GM12878 (cell line): Measurements from ENCODE around the gene ZMYND19. TPM values are rescaled to one million over a fixed set of nuclear protein-coding genes. Genes with fewer than 3 reads are reported as not detected.
A peak's percentile ranks its signal among the peaks of the same experiment; 100 is the strongest.

Source experiments
- ATAC-seq: fragments of 200-7000 bp; cut with Tn5 transposase; 3 replicates; pipeline ENCODE4 v1.9.1; 2020; ENCODE audit warnings: mild to moderate bottlenecking, moderate library complexity
- BruUV-seq: library from RNA; stranded (reverse); fragments of 400-500 nt; replicated peaks from 2 replicates; lab custom pipeline; 2021; lab: Mats Ljungman, UMichigan
- CTCF ChIA-PET: fragments of 300-600 bp; sonication (Branson Sonifier 250); formaldehyde crosslinking; extraction: SDS; loops from one replicate; lab custom pipeline; 2021; ENCODE audit warnings: inconsistent platforms; lab: Yijun Ruan, JAX
- POLR2A ChIA-PET: fragments of 350-600 bp; formaldehyde crosslinking; extraction: SDS; loops from one replicate; lab custom pipeline; 2021; ENCODE audit warnings: inconsistent platforms; lab: Charles Lee
- RAD21 ChIA-PET: fragments of 300-600 bp; sonication (Branson Sonifier 250); formaldehyde crosslinking; loops from one replicate; lab custom pipeline; 2023; ENCODE audit warnings: antibody characterized with exemption; ENCODE audit not compliant: unreplicated experiment; lab: Charles Lee
- SMC1A ChIA-PET: fragments of 300-600 bp; sonication (Branson Sonifier 250); formaldehyde crosslinking; loops from one replicate; lab custom pipeline; 2023; ENCODE audit not compliant: unreplicated experiment, uncharacterized antibody; lab: Charles Lee
- DNase-seq: peaks from one replicate; pipeline ENCODE4 v3.0.0-alpha.2; 2011; ENCODE audit warnings: low read depth, low spot score
- FAIRE-seq: peaks from 3 replicates; lab custom pipeline; 2011; peaks lifted over from hg19 to GRCh38; lab: Jason Lieb, UNC
- H2AFZ ChIP-seq: 2 replicates; pipeline ENCODE4 v1.6.0; 2011; ENCODE audit warnings: low read depth, low read length, control low read depth; ENCODE audit not compliant: control insufficient read depth
- H3K27ac ChIP-seq: 2 replicates; pipeline ENCODE4 v1.5.1; 2011; ENCODE audit warnings: control low read depth; ENCODE audit not compliant: control insufficient read depth, insufficient read depth
- H3K27me3 ChIP-seq, 2 experiments: replicated peaks in 1 of 2; 2 replicates each; pipeline versions ENCODE4 v1.6.0 to v1.6.1; 2011; ENCODE audit warnings: low read length in 1 of 2; ENCODE audit not compliant: control insufficient read depth in 2 of 2, insufficient read depth in 2 of 2
- H3K36me3 ChIP-seq, 2 experiments: 2 replicates each; pipeline ENCODE4 v1.5.1; 2011; ENCODE audit warnings: low read length in 1 of 2; ENCODE audit not compliant: control insufficient read depth in 2 of 2, insufficient read depth in 2 of 2
- H3K4me1 ChIP-seq: 2 replicates; pipeline ENCODE4 v1.6.1; 2011; ENCODE audit warnings: mild to moderate bottlenecking, low read length, moderate library complexity, mixed read lengths; ENCODE audit not compliant: control insufficient read depth, insufficient read depth
- H3K4me2 ChIP-seq: 2 replicates; pipeline ENCODE4 v1.6.0; 2011; ENCODE audit warnings: control low read depth; ENCODE audit not compliant: control insufficient read depth, insufficient read depth
- H3K4me3 ChIP-seq: fragments of 200-600 bp; sonication (generic); 2 replicates; pipeline ENCODE4 v1.5.1; 2016
- H3K79me2 ChIP-seq: 2 replicates; pipeline ENCODE4 v1.6.0; 2011; ENCODE audit warnings: low read length; ENCODE audit not compliant: control insufficient read depth, insufficient read depth
- H3K9ac ChIP-seq: 2 replicates; pipeline ENCODE4 v1.8.0; 2011; ENCODE audit warnings: low read length, control low read depth, mixed read lengths; ENCODE audit not compliant: control insufficient read depth, insufficient read depth
- H3K9me3 ChIP-seq: replicated peaks from 3 replicates; pipeline ENCODE4 v1.5.1; 2011; ENCODE audit warnings: mild to moderate bottlenecking, low read length; ENCODE audit not compliant: control insufficient read depth, insufficient read depth
- H4K20me1 ChIP-seq: 2 replicates; pipeline ENCODE4 v1.6.0; 2011; ENCODE audit not compliant: control insufficient read depth, insufficient read depth
- ATF7 ChIP-seq: fragments of 450-650 bp; IDR thresholded peaks from 2 replicates; pipeline ENCODE4 v1.6.1; 2016; ENCODE audit warnings: low read depth, mild to moderate bottlenecking
- BMI1 ChIP-seq: fragments of 450-650 bp; IDR thresholded peaks from 2 replicates; pipeline ENCODE4 v1.6.1; 2016; ENCODE audit warnings: mild to moderate bottlenecking, moderate library complexity, borderline replicate concordance
- DPF2 ChIP-seq: fragments of 450-650 bp; IDR thresholded peaks from 2 replicates; pipeline ENCODE4 v1.6.1; 2017; ENCODE audit warnings: mild to moderate bottlenecking
- HDAC2 ChIP-seq: fragments of 200-600 bp; sonication (generic); IDR thresholded peaks from 2 replicates; pipeline ENCODE4 v1.6.1; 2017
- IKZF2 ChIP-seq, 2 experiments: fragments of 450-650 bp; IDR thresholded peaks; 2 replicates each; pipeline ENCODE4 v1.6.1; 2017; ENCODE audit warnings: mild to moderate bottlenecking in 2 of 2, moderate library complexity in 2 of 2
- IRF4 ChIP-seq: IDR thresholded peaks from 2 replicates; pipeline ENCODE4 v1.6.1; 2011; ENCODE audit warnings: low read depth, low read length
- KAT2A ChIP-seq: conservative IDR thresholded peaks from 2 replicates; pipeline ENCODE4 v1.6.1; 2011; ENCODE audit warnings: low read depth, low read length; ENCODE audit not compliant: control insufficient read depth
- KLF5 ChIP-seq: fragments of 450-650 bp; IDR thresholded peaks from 2 replicates; pipeline ENCODE4 v1.6.1; 2014; ENCODE audit warnings: mild to moderate bottlenecking; ENCODE audit not compliant: partially characterized antibody
- NBN ChIP-seq: fragments of 450-650 bp; IDR thresholded peaks from 2 replicates; pipeline ENCODE4 v1.6.1; 2016
- NFYA ChIP-seq: IDR thresholded peaks from 2 replicates; pipeline ENCODE4 v1.6.1; 2011; ENCODE audit warnings: low read depth, mild to moderate bottlenecking, low read length, improper control_type of control experiment, borderline replicate concordance
- NR2C1 ChIP-seq: fragments of 450-650 bp; IDR thresholded peaks from 2 replicates; pipeline ENCODE4 v1.6.1; 2017; ENCODE audit warnings: antibody characterized with exemption, mild to moderate bottlenecking, moderate library complexity
- NR2F1 ChIP-seq: fragments of 450-650 bp; conservative IDR thresholded peaks from 2 replicates; pipeline ENCODE4 v1.6.1; 2017; ENCODE audit warnings: mild to moderate bottlenecking
- POU2F2 ChIP-seq: IDR thresholded peaks from 3 replicates; pipeline ENCODE4 v1.6.1; 2011; ENCODE audit warnings: low read depth, mild to moderate bottlenecking, low read length, borderline replicate concordance
- RBBP5 ChIP-seq: fragments of 200-600 bp; sonication (generic); conservative IDR thresholded peaks from 2 replicates; pipeline ENCODE4 v1.6.1; 2016
- RFX5 ChIP-seq: IDR thresholded peaks from 2 replicates; pipeline ENCODE4 v1.6.1; 2011; ENCODE audit warnings: low read depth, low read length, improper control_type of control experiment
- STAT3 ChIP-seq: IDR thresholded peaks from 2 replicates; pipeline ENCODE4 v1.6.1; 2011; ENCODE audit warnings: low read depth, low read length, improper control_type of control experiment
- TBL1XR1 ChIP-seq: IDR thresholded peaks from 2 replicates; pipeline ENCODE4 v1.6.1; 2012; ENCODE audit warnings: low read depth, low read length, improper control_type of control experiment
- TCF3 ChIP-seq: IDR thresholded peaks from 2 replicates; pipeline ENCODE4 v1.6.1; 2012; ENCODE audit warnings: low read depth, mild to moderate bottlenecking, low read length, borderline replicate concordance; ENCODE audit not compliant: insufficient read depth
- WGBS: methylation state at CpG from one replicate; pipeline ENCODE4 v1.1.6; 2016; ENCODE audit warnings: low lambda C conversion rate; ENCODE audit not compliant: insufficient replicate concordance, insufficient coverage; ENCODE audit errors: missing lambda C conversion rate; 5-methylcytosine and 5-hydroxymethylcytosine counted together
- in situ Hi-C: fragments of 300-500 bp; cut with MboI; formaldehyde crosslinking; loops from 9 replicates; pipeline ENCODE4 v1.14.3; 2018; ENCODE audit warnings: mixed read lengths
- intact Hi-C: fragments of 100-400 bp; cut with micrococcal nuclease; formaldehyde crosslinking; loops from one replicate; pipeline ENCODE4 v1.14.2; 2022; ENCODE audit not compliant: unreplicated experiment
- polyA plus RNA-seq, 11 experiments: library from polyadenylated mRNA; depleted of rRNA in 4 of 11; unstranded in 6 of 11; stranded (reverse) in 5 of 11; fragments of >200 nt; fragmentation: Nextera tagmentation in 4 of 11; fragmentation: Illumina TruSeq in 1 of 11; extraction: Ambion mirVana in 4 of 11; extraction: Trizol in 1 of 11; gene quantifications; 1 replicate in 1 of 11; 2 replicates in 10 of 11; pipeline versions ENCODE4 v1.2.1 to v1.2.3, GENCODE V29; 2011 to 2016; ENCODE audit warnings: inconsistent platforms in 2 of 11, missing spikeins in 2 of 11, low read depth in 1 of 11
- total RNA-seq, 4 experiments: library from RNA; depleted of rRNA in 3 of 4; stranded (reverse); fragments of >200 nt in 3 of 4; fragmentation: Illumina TruSeq in 1 of 4; extraction: Trizol in 1 of 4; gene quantifications; 2 replicates each; pipeline versions ENCODE4 v1.2.1 to v1.2.3, GENCODE V29; 2013 to 2021
- TF ChIP-seq, protein P1 (sequence below): fragments of 450-650 bp; IDR thresholded peaks from 2 replicates; pipeline ENCODE4 v1.6.1; 2018; ENCODE audit warnings: mild to moderate bottlenecking, low read depth, moderate library complexity; ENCODE audit not compliant: partially characterized antibody

ZMYND19 gene
- total and polyA plus RNA-seq, 10 of the 15 experiments (the other 5 are each of a cell fraction or from before 2014, with no cell fraction given) = 0.84 to 54.8 (median 20.1) TPM

GRCh38 chr9:137630679-137631078 lies 40.4 kb upstream of the ZMYND19 start:
- SMC1A ChIA-PET = no interaction called here
- H3K27ac ChIP-seq = peak overlapping the region; percentile 42
- H3K4me2 ChIP-seq = 0 out of 2 replicates have a peak overlapping the region, but pooled peaks have one; percentile 22
- TF ChIP-seq RBBP5 (no peak), STAT3 (no peak), TBL1XR1 (no peak), POU2F2 (no peak), RFX5 (no peak), BMI1 (peak; percentile 67), NR2F1 (no peak), TCF3 (no peak)
- TF ChIP-seq, all 136 proteins: peak for 1
- Histone ChIP-seq H3K36me3 (no peaks in the 10 kb centered on the region; a peak in 2 of 4 replicates), H3K27me3 (no peaks in the 10 kb centered on the region), H3K9me3 (no peaks in the 10 kb centered on the region), H3K9ac (no peak overlapping the region), H4K20me1 (no peaks in the 10 kb centered on the region), H3K79me2 (peaks cover 84% of the 10 kb centered on the region), H3K4me1 (peaks cover 36% of the 10 kb centered on the region), H3K4me3 (0 out of 2 replicates have a peak overlapping the region, but pooled peaks have one; percentile 29), H2AFZ (no peak overlapping the region)
- DNase-seq (no peak), FAIRE-seq (no peak), ATAC-seq (no peak)
- intact Hi-C loops (no loop called here), in situ Hi-C loops (no loop called here)
- 70% methylated on average over 4 of the region's 4 CpGs for WGBS
- no TSS peak for BruUV-seq
- ChIA-PET POLR2A (interaction anchor here (1.5 kb wide), 1 partner anchor 10 kb away, joined by 4 read pairs; no protein-coding TSS in a partner anchor), RAD21 (no interaction called here), CTCF (no interaction called here)

GRCh38 chr9:137630126-137630525 lies 39.8 kb upstream of the ZMYND19 start:
- ChIA-PET POLR2A (interaction anchor here (0.6 to 1.5 kb wide), 3 partner anchors 9 to 263 kb away, joined by 3 to 4 read pairs (median 4); no protein-coding TSS in a partner anchor), SMC1A (no interaction called here), CTCF (interaction anchor here (1.0 kb wide), 1 partner anchor 95 kb away, joined by 3 read pairs; no protein-coding TSS in a partner anchor), RAD21 (no interaction called here)
- Histone ChIP-seq H3K4me3 (0 out of 2 replicates have a peak overlapping the region, but pooled peaks have one; percentile 29), H3K36me3 (no peaks in the 10 kb centered on the region; a peak in 2 of 4 replicates), H3K4me2 (peak overlapping the region; percentile 59), H2AFZ (no peak overlapping the region), H3K9ac (peak overlapping the region; percentile 47), H3K27ac (peak overlapping the region; percentile 50), H3K9me3 (no peaks in the 10 kb centered on the region; the same call in 2 of the 3 replicates), H3K79me2 (peaks cover 88% of the 10 kb centered on the region), H3K27me3 (no peaks in the 10 kb centered on the region), H3K4me1 (peaks cover 40% of the 10 kb centered on the region), H4K20me1 (no peaks in the 10 kb centered on the region)
- DNase-seq (no peak), FAIRE-seq (no peak), ATAC-seq (no peak)
- in situ Hi-C loops (no loop called here), intact Hi-C loops (no loop called here)
- WGBS = 100% methylated on average over 1 of the region's 1 CpG
- BruUV-seq = no TSS peak
- TF ChIP-seq ATF7 = no peak
- TF ChIP-seq, protein P1, sequence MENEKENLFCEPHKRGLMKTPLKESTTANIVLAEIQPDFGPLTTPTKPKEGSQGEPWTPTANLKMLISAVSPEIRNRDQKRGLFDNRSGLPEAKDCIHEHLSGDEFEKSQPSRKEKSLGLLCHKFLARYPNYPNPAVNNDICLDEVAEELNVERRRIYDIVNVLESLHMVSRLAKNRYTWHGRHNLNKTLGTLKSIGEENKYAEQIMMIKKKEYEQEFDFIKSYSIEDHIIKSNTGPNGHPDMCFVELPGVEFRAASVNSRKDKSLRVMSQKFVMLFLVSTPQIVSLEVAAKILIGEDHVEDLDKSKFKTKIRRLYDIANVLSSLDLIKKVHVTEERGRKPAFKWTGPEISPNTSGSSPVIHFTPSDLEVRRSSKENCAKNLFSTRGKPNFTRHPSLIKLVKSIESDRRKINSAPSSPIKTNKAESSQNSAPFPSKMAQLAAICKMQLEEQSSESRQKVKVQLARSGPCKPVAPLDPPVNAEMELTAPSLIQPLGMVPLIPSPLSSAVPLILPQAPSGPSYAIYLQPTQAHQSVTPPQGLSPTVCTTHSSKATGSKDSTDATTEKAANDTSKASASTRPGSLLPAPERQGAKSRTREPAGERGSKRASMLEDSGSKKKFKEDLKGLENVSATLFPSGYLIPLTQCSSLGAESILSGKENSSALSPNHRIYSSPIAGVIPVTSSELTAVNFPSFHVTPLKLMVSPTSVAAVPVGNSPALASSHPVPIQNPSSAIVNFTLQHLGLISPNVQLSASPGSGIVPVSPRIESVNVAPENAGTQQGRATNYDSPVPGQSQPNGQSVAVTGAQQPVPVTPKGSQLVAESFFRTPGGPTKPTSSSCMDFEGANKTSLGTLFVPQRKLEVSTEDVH = no peak
- TF ChIP-seq NFYA = no peak
- TF ChIP-seq IRF4 = no peak
- TF ChIP-seq IKZF2 (IDR thresholded peaks at IDR 0.05) = no peak
- TF ChIP-seq KLF5 = no peak
- TF ChIP-seq KAT2A = no peak
- no peak for TF ChIP-seq HDAC2
- TF ChIP-seq DPF2 = no peak
- TF ChIP-seq NR2C1 = no peak
- no peak for TF ChIP-seq NBN
